ENCODE measurements around the gene MARK4. TPM values are rescaled to one million over a fixed set of nuclear protein-coding genes. Genes with fewer than 3 reads are reported as not detected.

The MARK4 gene
- total RNA-seq, 1 experiment from 2014 or later = 44.0 TPM

GRCh38 chr19:45217957-45218334 is 33.1 kb upstream of the MARK4 start:
- ChIA-PET CTCF (no interaction called here), POLR2A (ENCODE audit: low non-redundant PET) (no interaction called here)
- H3K4me3 ChIP-seq (ENCODE audit: low read depth, low read length, poor library complexity, severe bottlenecking) = no peak overlapping the region
- H3K4me1 ChIP-seq (ENCODE audit: insufficient read depth, low read length, poor library complexity, severe bottlenecking) = no peaks in the 10 kb centered on the region
- no peak for TF ChIP-seq CTCF (conservative IDR thresholded peaks at IDR 0.05; ENCODE audit: low read depth, low read length)
- no peak for TF ChIP-seq EZH2 (IDR thresholded peaks at IDR 0.05; ENCODE audit: borderline replicate concordance, low read depth, low read length, poor library complexity, severe bottlenecking)
- BruUV-seq (replicated peaks) = no TSS peak
- H3K36me3 ChIP-seq (ENCODE audit: insufficient read depth, low read length, poor library complexity, severe bottlenecking) = no peaks in the 10 kb centered on the region
- no peak for DNase-seq (ENCODE audit: low spot score)
- intact Hi-C loops (cut with micrococcal nuclease; ENCODE audit: unreplicated experiment) = no loop called here
- H3K27ac ChIP-seq (ENCODE audit: low read depth, low read length, poor library complexity, severe bottlenecking) = no peak overlapping the region
- H3K9me3 ChIP-seq (ENCODE audit: low read depth, low read length, poor library complexity, severe bottlenecking) = no peaks in the 10 kb centered on the region
- peaks cover 71% of the 10 kb centered on the region for H3K27me3 ChIP-seq (replicated peaks; ENCODE audit: insufficient read depth, low read depth, low read length, poor library complexity)

GRCh38 chr19:45218426-45218825 is 32.6 kb upstream of the MARK4 start:
- no peak for DNase-seq (ENCODE audit: low spot score)
- no TSS peak for BruUV-seq (replicated peaks)
- Histone ChIP-seq H3K4me1 (ENCODE audit: insufficient read depth, low read length, poor library complexity, severe bottlenecking) (no peaks in the 10 kb centered on the region), H3K36me3 (ENCODE audit: insufficient read depth, low read length, poor library complexity, severe bottlenecking) (no peaks in the 10 kb centered on the region), H3K9me3 (ENCODE audit: low read depth, low read length, poor library complexity, severe bottlenecking) (no peaks in the 10 kb centered on the region), H3K4me3 (ENCODE audit: low read depth, low read length, poor library complexity, severe bottlenecking) (no peak overlapping the region), H3K27ac (ENCODE audit: low read depth, low read length, poor library complexity, severe bottlenecking) (no peak overlapping the region), H3K27me3 (replicated peaks; ENCODE audit: insufficient read depth, low read depth, low read length, poor library complexity) (peaks cover 71% of the 10 kb centered on the region)
- TF ChIP-seq CTCF (conservative IDR thresholded peaks at IDR 0.05; ENCODE audit: low read depth, low read length) (no peak), EZH2 (IDR thresholded peaks at IDR 0.05; ENCODE audit: borderline replicate concordance, low read depth, low read length, poor library complexity, severe bottlenecking) (no peak)
- CTCF ChIA-PET = no interaction called here
- intact Hi-C loops (cut with micrococcal nuclease; ENCODE audit: unreplicated experiment) = no loop called here
- POLR2A ChIA-PET (ENCODE audit: low non-redundant PET) = no interaction called here

GRCh38 chr19:45218911-45219743 is 31.9 kb upstream of the MARK4 start:
- ChIA-PET CTCF (interaction anchor here (0.7 kb wide), 1 partner anchor 53 kb away, joined by 12 read pairs; no protein-coding TSS in a partner anchor), POLR2A (ENCODE audit: low non-redundant PET) (no interaction called here)
- Histone ChIP-seq H3K4me1 (ENCODE audit: insufficient read depth, low read length, poor library complexity, severe bottlenecking) (no peaks in the 10 kb centered on the region), H3K27me3 (replicated peaks; ENCODE audit: insufficient read depth, low read depth, low read length, poor library complexity) (peaks cover 67% of the 10 kb centered on the region), H3K27ac (ENCODE audit: low read depth, low read length, poor library complexity, severe bottlenecking) (no peak overlapping the region), H3K9me3 (ENCODE audit: low read depth, low read length, poor library complexity, severe bottlenecking) (no peaks in the 10 kb centered on the region), H3K4me3 (ENCODE audit: low read depth, low read length, poor library complexity, severe bottlenecking) (no peak overlapping the region), H3K36me3 (ENCODE audit: insufficient read depth, low read length, poor library complexity, severe bottlenecking) (no peaks in the 10 kb centered on the region)
- no peak for DNase-seq (ENCODE audit: low spot score)
- no TSS peak for BruUV-seq (replicated peaks)
- intact Hi-C loops (cut with micrococcal nuclease; ENCODE audit: unreplicated experiment) = no loop called here
- TF ChIP-seq CTCF (conservative IDR thresholded peaks at IDR 0.05; ENCODE audit: low read depth, low read length) = no peak
- no peak for TF ChIP-seq EZH2 (IDR thresholded peaks at IDR 0.05; ENCODE audit: borderline replicate concordance, low read depth, low read length, poor library complexity, severe bottlenecking)
